ENCODE results near the gene TRHDE.

DNA sequence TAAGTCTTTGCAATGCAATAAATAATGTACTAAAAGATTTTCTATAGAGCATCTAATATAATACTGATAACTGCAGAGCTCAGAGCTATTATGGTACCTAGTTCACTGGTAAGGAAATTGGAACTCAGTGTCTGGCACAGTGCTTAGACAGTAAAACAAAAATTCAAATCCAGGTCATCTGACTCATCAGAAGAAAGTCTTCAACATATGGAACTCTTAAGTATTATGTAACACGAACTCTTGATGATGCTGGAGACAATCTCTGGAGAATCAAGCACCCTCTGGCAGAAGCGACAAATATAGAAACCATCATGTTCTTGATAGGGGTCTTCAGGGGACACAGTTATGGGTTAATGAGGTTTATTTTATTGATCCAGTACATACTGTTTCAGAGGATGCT is 37.3 kb upstream of the TRHDE start:
- TF ChIP-seq, protein P1, sequence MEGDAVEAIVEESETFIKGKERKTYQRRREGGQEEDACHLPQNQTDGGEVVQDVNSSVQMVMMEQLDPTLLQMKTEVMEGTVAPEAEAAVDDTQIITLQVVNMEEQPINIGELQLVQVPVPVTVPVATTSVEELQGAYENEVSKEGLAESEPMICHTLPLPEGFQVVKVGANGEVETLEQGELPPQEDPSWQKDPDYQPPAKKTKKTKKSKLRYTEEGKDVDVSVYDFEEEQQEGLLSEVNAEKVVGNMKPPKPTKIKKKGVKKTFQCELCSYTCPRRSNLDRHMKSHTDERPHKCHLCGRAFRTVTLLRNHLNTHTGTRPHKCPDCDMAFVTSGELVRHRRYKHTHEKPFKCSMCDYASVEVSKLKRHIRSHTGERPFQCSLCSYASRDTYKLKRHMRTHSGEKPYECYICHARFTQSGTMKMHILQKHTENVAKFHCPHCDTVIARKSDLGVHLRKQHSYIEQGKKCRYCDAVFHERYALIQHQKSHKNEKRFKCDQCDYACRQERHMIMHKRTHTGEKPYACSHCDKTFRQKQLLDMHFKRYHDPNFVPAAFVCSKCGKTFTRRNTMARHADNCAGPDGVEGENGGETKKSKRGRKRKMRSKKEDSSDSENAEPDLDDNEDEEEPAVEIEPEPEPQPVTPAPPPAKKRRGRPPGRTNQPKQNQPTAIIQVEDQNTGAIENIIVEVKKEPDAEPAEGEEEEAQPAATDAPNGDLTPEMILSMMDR (IDR thresholded peaks at IDR 0.05), result no peak
- TF ChIP-seq EP300 (IDR thresholded peaks at IDR 0.05) (no peak), RAD21 (conservative IDR thresholded peaks at IDR 0.05 in 1 of 2, IDR thresholded peaks at IDR 0.05 in 1 of 2) (no peak), NR3C1 (IDR thresholded peaks at IDR 0.05) (no peak)
- TF ChIP-seq, protein P2, sequence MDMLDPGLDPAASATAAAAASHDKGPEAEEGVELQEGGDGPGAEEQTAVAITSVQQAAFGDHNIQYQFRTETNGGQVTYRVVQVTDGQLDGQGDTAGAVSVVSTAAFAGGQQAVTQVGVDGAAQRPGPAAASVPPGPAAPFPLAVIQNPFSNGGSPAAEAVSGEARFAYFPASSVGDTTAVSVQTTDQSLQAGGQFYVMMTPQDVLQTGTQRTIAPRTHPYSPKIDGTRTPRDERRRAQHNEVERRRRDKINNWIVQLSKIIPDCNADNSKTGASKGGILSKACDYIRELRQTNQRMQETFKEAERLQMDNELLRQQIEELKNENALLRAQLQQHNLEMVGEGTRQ (IDR thresholded peaks at IDR 0.05), result no peak
- TF ChIP-seq, protein P3, sequence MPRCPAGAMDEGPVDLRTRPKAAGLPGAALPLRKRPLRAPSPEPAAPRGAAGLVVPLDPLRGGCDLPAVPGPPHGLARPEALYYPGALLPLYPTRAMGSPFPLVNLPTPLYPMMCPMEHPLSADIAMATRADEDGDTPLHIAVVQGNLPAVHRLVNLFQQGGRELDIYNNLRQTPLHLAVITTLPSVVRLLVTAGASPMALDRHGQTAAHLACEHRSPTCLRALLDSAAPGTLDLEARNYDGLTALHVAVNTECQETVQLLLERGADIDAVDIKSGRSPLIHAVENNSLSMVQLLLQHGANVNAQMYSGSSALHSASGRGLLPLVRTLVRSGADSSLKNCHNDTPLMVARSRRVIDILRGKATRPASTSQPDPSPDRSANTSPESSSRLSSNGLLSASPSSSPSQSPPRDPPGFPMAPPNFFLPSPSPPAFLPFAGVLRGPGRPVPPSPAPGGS (IDR thresholded peaks at IDR 0.05), result no peak

Measured in A549 (cell line).